CD4-positive, CD25-positive, alpha-beta regulatory T cell (primary cell): ENCODE measurements around the gene DHFR. TPM values are rescaled to one million over a fixed set of nuclear protein-coding genes. Genes with fewer than 3 reads are reported as not detected.

ENCODE experiments used
- ATAC-seq, 2 donors: fragments of 150-1000 bp; cut with Tn5 transposase; one replicate each; pipeline ENCODE4 v1.10.0; 2021; ENCODE audit warnings: low read depth in 2 of 2, moderate number of reproducible peaks in 2 of 2, moderate library complexity in 1 of 2
- DNase-seq, 3 donors: peaks; one replicate each; pipeline versions ENCODE4 v3.0.0 to v3.0.0-alpha.2; 2012 to 2022; ENCODE audit warnings: mixed read lengths in 1 of 3
- H3K27ac ChIP-seq: one replicate; pipeline ENCODE4 v1.7.0; 2013; ENCODE audit warnings: mild to moderate bottlenecking, low read length; ENCODE audit not compliant: insufficient read depth, poor library complexity, severe bottlenecking
- H3K27me3 ChIP-seq: one replicate; pipeline ENCODE4 v1.7.0; 2013; ENCODE audit warnings: low read length; ENCODE audit not compliant: control insufficient read depth, insufficient read depth
- H3K36me3 ChIP-seq: one replicate; pipeline ENCODE4 v1.7.0; 2013; ENCODE audit warnings: mild to moderate bottlenecking, low read length, moderate library complexity; ENCODE audit not compliant: control insufficient read depth, insufficient read depth
- H3K4me1 ChIP-seq: 2 replicates; pipeline ENCODE4 v1.7.0; 2013; ENCODE audit warnings: mild to moderate bottlenecking, low read length; ENCODE audit not compliant: insufficient read depth, control insufficient read depth, poor library complexity, severe bottlenecking
- H3K4me3 ChIP-seq: one replicate; pipeline ENCODE4 v1.7.0; 2013; ENCODE audit warnings: low read depth, mild to moderate bottlenecking, low read length, moderate library complexity
- H3K9me3 ChIP-seq, 2 experiments: 1 replicate in 1 of 2; 2 replicates in 1 of 2; pipeline ENCODE4 v1.7.0; 2013; ENCODE audit warnings: low read length in 2 of 2, mild to moderate bottlenecking in 1 of 2, moderate library complexity in 1 of 2; ENCODE audit not compliant: control insufficient read depth in 2 of 2
- H3K27ac Mint-ChIP-seq, 3 donors: one replicate each; pipeline ENCODE4 v1.8.0; 2020 to 2022; ENCODE audit warnings: mild to moderate bottlenecking in 3 of 3, mixed read lengths in 3 of 3, moderate library complexity in 2 of 3
- H3K27me3 Mint-ChIP-seq: one replicate; pipeline ENCODE4 v1.8.0; 2022; ENCODE audit warnings: mild to moderate bottlenecking, mixed read lengths
- H3K36me3 Mint-ChIP-seq: one replicate; pipeline ENCODE4 v1.8.0; 2020; ENCODE audit warnings: mixed read lengths
- H3K4me1 Mint-ChIP-seq, 4 donors: one replicate each; pipeline ENCODE4 v1.8.0; 2020 to 2022; ENCODE audit warnings: mixed read lengths in 4 of 4, mild to moderate bottlenecking in 1 of 4
- H3K4me3 Mint-ChIP-seq, 4 donors: one replicate each; pipeline ENCODE4 v1.8.0; 2020 to 2022; ENCODE audit warnings: mild to moderate bottlenecking in 4 of 4, mixed read lengths in 4 of 4, moderate library complexity in 3 of 4
- H3K9me3 Mint-ChIP-seq, 7 donors: one replicate each; pipeline ENCODE4 v1.8.0; 2020 to 2022; ENCODE audit warnings: mixed read lengths in 7 of 7, mild to moderate bottlenecking in 3 of 7, moderate library complexity in 2 of 7
- polyA plus RNA-seq, 4 donors: library from polyadenylated mRNA; unstranded; fragments of 300-500 nt; fragmentation: Illumina TruSeq; gene quantifications; one replicate each; pipeline ENCODE4 v1.2.3, GENCODE V29; 2021
- total RNA-seq: library from RNA; stranded (reverse); gene quantifications from one replicate; pipeline ENCODE4 v1.2.3, GENCODE V29; 2022

Gene DHFR
- total and polyA plus RNA-seq, 5 donors from 2014 or later = 2.1 to 7.7 (median 2.4) TPM

GRCh38 chr5:80577707-80578106 lies 77.1 kb downstream of the DHFR start:
- Mint-ChIP-seq H3K36me3 (no peaks in the 10 kb centered on the region), H3K27ac (no peak overlapping the region), H3K9me3 (peaks cover 0 to 2% (median 0%) of the 10 kb centered on the region in 7 donors), H3K27me3 (peaks cover 30% of the 10 kb centered on the region), H3K4me1 (no peaks in the 10 kb centered on the region), H3K4me3 (no peak overlapping the region)
- ATAC-seq = no peak
- H3K4me1 ChIP-seq = no peaks in the 10 kb centered on the region
- DNase-seq = no peak
- no peak overlapping the region for H3K4me3 ChIP-seq
- peaks cover 4% of the 10 kb centered on the region for H3K27me3 ChIP-seq
- H3K27ac ChIP-seq = no peak overlapping the region
- no peaks in the 10 kb centered on the region for H3K9me3 ChIP-seq
- no peaks in the 10 kb centered on the region for H3K36me3 ChIP-seq

- Mint-ChIP-seq H3K9me3 (peaks cover 0 to 2% (median 0%) of the 10 kb centered on the region in 7 donors), H3K36me3 (no peaks in the 10 kb centered on the region), H3K27ac (peak overlapping the region in 1 of 3 donors; percentile 70), H3K4me1 (peaks cover 0 to under 1% (median 0%) of the 10 kb centered on the region in 4 donors), H3K27me3 (peaks cover 39% of the 10 kb centered on the region), H3K4me3 (no peak overlapping the region)
- Histone ChIP-seq H3K9me3 (no peaks in the 10 kb centered on the region), H3K4me3 (no peak overlapping the region), H3K27ac (no peak overlapping the region), H3K27me3 (peaks cover 12% of the 10 kb centered on the region), H3K36me3 (no peaks in the 10 kb centered on the region), H3K4me1 (no peaks in the 10 kb centered on the region)
- ATAC-seq (no peak), DNase-seq (no peak)
Observed at GRCh38 chr5:80576383-80576782, 78.4 kb downstream of the DHFR start.

Other genes starting within 250 kb of the DHFR start
- gene ZFYVE16, start 246.9 kb downstream of the DHFR start, total RNA-seq = 15.5 TPM
- 1 to 10 TPM; 2.3 to 4.1 (median 3.4) TPM for gene ZFYVE16, start 246.9 kb downstream of the DHFR start, polyA plus RNA-seq
- gene FAM151B, start 166.9 kb downstream of the DHFR start, total RNA-seq = 0.32 TPM
- gene FAM151B, start 166.9 kb downstream of the DHFR start, polyA plus RNA-seq = not detected
- not detected for gene ANKRD34B, start 84.7 kb downstream of the DHFR start, total RNA-seq
- not detected for gene ANKRD34B, start 84.7 kb downstream of the DHFR start, polyA plus RNA-seq
- 17.3 TPM for gene MSH3, start 331 bp downstream of the DHFR start, total RNA-seq
- gene MSH3, start 331 bp downstream of the DHFR start, polyA plus RNA-seq = 10 to 100 TPM; 11.2 to 14.3 (median 13.0) TPM